GM12801 (cell line): ENCODE data around the gene GCLC.

Experiments used
- CTCF ChIP-seq: IDR thresholded peaks from one replicate; pipeline ENCODE4 v1.5.1; 2011; ENCODE audit warnings: control low read depth; ENCODE audit not compliant: insufficient read length; ENCODE audit errors: extremely low read depth

Gene GCLC

DNA sequence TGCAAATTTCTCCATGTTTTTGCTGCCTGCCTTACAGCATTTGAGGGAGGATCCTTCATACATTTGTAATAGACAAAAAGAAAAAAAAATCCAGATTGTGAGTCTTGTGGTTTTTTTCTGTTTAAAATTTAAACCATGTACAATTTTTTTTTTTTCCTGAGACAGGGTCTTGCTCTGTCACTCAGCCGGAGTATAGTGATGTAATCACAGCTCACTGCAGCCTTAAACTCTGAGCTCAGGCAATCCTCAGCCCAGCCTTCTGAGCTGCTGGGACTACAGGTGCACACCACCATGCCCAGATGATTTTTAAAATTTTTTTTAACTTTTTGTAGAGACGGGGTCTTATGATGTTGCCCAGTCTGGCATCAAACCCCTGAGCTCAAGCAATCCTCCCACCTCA lies 97.0 kb downstream of the GCLC start:
- no peak for TF ChIP-seq CTCF
